ENCODE results near the gene TSPEAR. TPM values are rescaled to one million over a fixed set of nuclear protein-coding genes. Genes with fewer than 3 reads are reported as not detected.

The TSPEAR gene
- total RNA-seq, 1 donor = not detected

- TF ChIP-seq CTCF (IDR thresholded peaks at IDR 0.05; ENCODE audit: insufficient read depth, low read length) = no peak
- H3K4me3 ChIP-seq (ENCODE audit: low read depth, low read length) = no peak overlapping the region
- DNase-seq (ENCODE audit: low read depth) = no peak
Observed at GRCh38 chr21:44537930-44538911, 173.2 kb downstream of the TSPEAR start.

- H3K4me3 ChIP-seq (ENCODE audit: low read depth, low read length) = no peak overlapping the region
- no peak for DNase-seq (ENCODE audit: low read depth)
- no peak for TF ChIP-seq CTCF (IDR thresholded peaks at IDR 0.05; ENCODE audit: insufficient read depth, low read length)
Observed at GRCh38 chr21:44535963-44536362, 175.4 kb downstream of the TSPEAR start.

- no peak overlapping the region for H3K4me3 ChIP-seq (ENCODE audit: low read depth, low read length)
- no peak for TF ChIP-seq CTCF (IDR thresholded peaks at IDR 0.05; ENCODE audit: insufficient read depth, low read length)
- no peak for DNase-seq (ENCODE audit: low read depth)
Observed at GRCh38 chr21:44534688-44535087, 176.7 kb downstream of the TSPEAR start.

GRCh38 chr21:44533891-44534627 lies 177.3 kb downstream of the TSPEAR start:
- no peak for DNase-seq (ENCODE audit: low read depth)
- H3K4me3 ChIP-seq (ENCODE audit: low read depth, low read length) = no peak overlapping the region
- no peak for TF ChIP-seq CTCF (IDR thresholded peaks at IDR 0.05; ENCODE audit: insufficient read depth, low read length)

GRCh38 chr21:44533121-44533890 lies 178.1 kb downstream of the TSPEAR start:
- DNase-seq (ENCODE audit: low read depth) = no peak
- H3K4me3 ChIP-seq (ENCODE audit: low read depth, low read length) = no peak overlapping the region
- TF ChIP-seq CTCF (IDR thresholded peaks at IDR 0.05; ENCODE audit: insufficient read depth, low read length) = no peak

GRCh38 chr21:44532712-44533111 lies 178.7 kb downstream of the TSPEAR start:
- TF ChIP-seq CTCF (IDR thresholded peaks at IDR 0.05; ENCODE audit: insufficient read depth, low read length) = no peak
- no peak for DNase-seq (ENCODE audit: low read depth)
- H3K4me3 ChIP-seq (ENCODE audit: low read depth, low read length) = no peak overlapping the region
